Esophagus squamous epithelium (tissue), 5 donors: Measurements from ENCODE around the gene UBE2U. TPM values are rescaled to one million over a fixed set of nuclear protein-coding genes. Genes with fewer than 3 reads are reported as not detected.
"Not testable (repeated sequence)": the region's sequence is repeated elsewhere in the genome, so short reads cannot be mapped to it uniquely, and the experiment has no call there.

Experiments
- DNase-seq: peaks from one replicate; lab custom pipeline; 2025; lab: John Stamatoyannopoulos, UW
- H3K27ac ChIP-seq, 4 donors: fragments of 200-600 bp; sonication (generic); one replicate each; pipeline ENCODE4 v1.5.1; 2016 to 2019; ENCODE audit warnings: mild to moderate bottlenecking in 1 of 4
- H3K27me3 ChIP-seq, 4 donors: fragments of 200-600 bp; sonication (generic); 1 replicate in 3 of 4; 2 replicates in 1 of 4; pipeline versions ENCODE4 v1.5.1 to v1.6.0; 2017 to 2021; ENCODE audit warnings: antibody characterized with exemption in 1 of 4
- H3K36me3 ChIP-seq, 3 donors: fragments of 200-600 bp; sonication (generic); one replicate each; pipeline ENCODE4 v1.5.1; 2016 to 2019
- H3K4me1 ChIP-seq, 3 donors: fragments of 200-600 bp; sonication (generic); one replicate each; pipeline ENCODE4 v1.5.1; 2017 to 2019
- H3K4me3 ChIP-seq, 4 donors: fragments of 200-600 bp; sonication (generic); 1 replicate in 3 of 4; 2 replicates in 1 of 4; pipeline ENCODE4 v1.5.1; 2016 to 2019; ENCODE audit warnings: mild to moderate bottlenecking in 2 of 4, moderate library complexity in 1 of 4
- H3K9me3 ChIP-seq, 3 donors: fragments of 200-600 bp; sonication (generic); one replicate each; pipeline ENCODE4 v1.5.1; 2016 to 2019
- CTCF ChIP-seq, 6 experiments: fragments of 450-650 bp in 4 of 6; fragments of 200-600 bp in 2 of 6; sonication (generic) in 2 of 6; IDR thresholded peaks; one replicate each; pipeline ENCODE4 v1.5.1; 2016 to 2019; ENCODE audit warnings: antibody characterized with exemption in 6 of 6, mild to moderate bottlenecking in 4 of 6, moderate library complexity in 4 of 6
- POLR2A ChIP-seq, 4 donors: fragments of 450-650 bp; IDR thresholded peaks; one replicate each; pipeline ENCODE4 v1.6.1; 2017; ENCODE audit warnings: antibody characterized with exemption in 4 of 4, mild to moderate bottlenecking in 4 of 4, moderate library complexity in 3 of 4
- WGBS, 2 donors: methylation state at CpG; one replicate each; pipeline ENCODE4 v1.1.5; 2018; 5-methylcytosine and 5-hydroxymethylcytosine counted together
- intact Hi-C: fragments of 100-400 bp; cut with DNase I; formaldehyde crosslinking; loops from one replicate; pipeline ENCODE4 v1.15.0; 2022
- total RNA-seq, 4 donors: library from RNA; depleted of rRNA; stranded (reverse); fragments of >200 nt; gene quantifications; one replicate each; pipeline ENCODE4 v1.1.0, GENCODE V29; 2016
- donor health status: DM: yes; HTN: yes; CAD: no.

The UBE2U gene
- total RNA-seq, 4 donors from 2014 or later, result not detected

- H3K36me3 ChIP-seq, result no peaks in the 10 kb centered on the region
- no peak overlapping the region for H3K4me3 ChIP-seq
- H3K27ac ChIP-seq, result no peak overlapping the region
- H3K9me3 ChIP-seq, result no peaks in the 10 kb centered on the region
- no peak for DNase-seq
- peaks cover 0 to 5% (median 0%) of the 10 kb centered on the region in 4 donors for H3K27me3 ChIP-seq
- TF ChIP-seq CTCF (IDR thresholded peaks at IDR 0.05) (no peak), POLR2A (IDR thresholded peaks at IDR 0.05) (no peak)
- WGBS, 2 donors, result 67% methylated on average over 1 of the region's 3 CpGs; no CpG with 5 or more reads in 1 of the 2 donors
- no peaks in the 10 kb centered on the region for H3K4me1 ChIP-seq
- intact Hi-C loops, result no loop called here
Observed at GRCh38 chr1:64251971-64252370, 48.5 kb downstream of the UBE2U start.

GRCh38 chr1:64257233-64257632 lies 53.8 kb downstream of the UBE2U start:
- intact Hi-C loops, DNase-seq, H3K27me3 ChIP-seq, H3K27ac ChIP-seq, H3K36me3 ChIP-seq, H3K4me1 ChIP-seq, H3K9me3 ChIP-seq, H3K4me3 ChIP-seq: not testable (repeated sequence)
- WGBS, 2 donors, result 84 to 88% methylated on average over 2 of the region's 2 CpGs

GRCh38 chr1:64258444-64258843 lies 55.0 kb downstream of the UBE2U start:
- H3K27ac ChIP-seq, intact Hi-C loops, DNase-seq, H3K36me3 ChIP-seq, H3K9me3 ChIP-seq, H3K27me3 ChIP-seq, H3K4me3 ChIP-seq: not testable (repeated sequence)
- H3K4me1 ChIP-seq, result peaks cover 0 to 13% (median 0%) of the 10 kb centered on the region in 3 donors
- whole genome bisulfite sequencing, 2 donors, result 55 to 89% methylated on average over 2 of the region's 2 CpGs

GRCh38 chr1:64263335-64263734 lies 59.9 kb downstream of the UBE2U start:
- TF ChIP-seq CTCF (IDR thresholded peaks at IDR 0.05) (no peak), POLR2A (IDR thresholded peaks at IDR 0.05) (no peak)
- no peaks in the 10 kb centered on the region for H3K9me3 ChIP-seq
- no peak for DNase-seq
- intact Hi-C loops, result loop anchor here (10.0 kb wide), 1 partner anchor 561 kb away; no protein-coding TSS in a partner anchor
- H3K27ac ChIP-seq, result peak overlapping the region in 3 of 4 donors; percentile 8 to 51 (median 21)
- no peak overlapping the region for H3K4me3 ChIP-seq
- H3K27me3 ChIP-seq, result no peaks in the 10 kb centered on the region
- no peaks in the 10 kb centered on the region for H3K36me3 ChIP-seq
- WGBS, 2 donors, result 31 to 43% methylated on average over 3 of the region's 3 CpGs
- peaks cover 0 to 22% (median 0%) of the 10 kb centered on the region in 3 donors for H3K4me1 ChIP-seq

- peak overlapping the region in 3 of 4 donors; percentile 8 to 51 (median 21) for H3K27ac ChIP-seq
- peaks cover 0 to 24% (median under 1%) of the 10 kb centered on the region in 3 donors for H3K4me1 ChIP-seq
- DNase-seq, result no peak
- TF ChIP-seq CTCF (IDR thresholded peaks at IDR 0.05) (no peak), POLR2A (IDR thresholded peaks at IDR 0.05) (no peak)
- no peaks in the 10 kb centered on the region for H3K36me3 ChIP-seq
- 8 to 55% methylated on average over 2 of the region's 2 CpGs for WGBS, 2 donors
- intact Hi-C loops, result loop anchor here (10.0 kb wide), 1 partner anchor 561 kb away; no protein-coding TSS in a partner anchor
- H3K9me3 ChIP-seq, result no peaks in the 10 kb centered on the region
- H3K27me3 ChIP-seq, result no peaks in the 10 kb centered on the region
- H3K4me3 ChIP-seq, result no peak overlapping the region
Observed at GRCh38 chr1:64263856-64264255, 60.4 kb downstream of the UBE2U start.

GRCh38 chr1:64265141-64265540 lies 61.7 kb downstream of the UBE2U start:
- H3K36me3 ChIP-seq, result no peaks in the 10 kb centered on the region
- TF ChIP-seq POLR2A (IDR thresholded peaks at IDR 0.05) (no peak), CTCF (IDR thresholded peaks at IDR 0.05) (no peak)
- H3K27me3 ChIP-seq, result no peaks in the 10 kb centered on the region
- H3K4me3 ChIP-seq, result no peak overlapping the region
- H3K4me1 ChIP-seq, result peaks cover 0 to 32% (median 5%) of the 10 kb centered on the region in 3 donors
- no peak for DNase-seq
- H3K27ac ChIP-seq, result no peak overlapping the region
- 62 to 81% methylated on average over 2 of the region's 2 CpGs for WGBS, 2 donors
- intact Hi-C loops, result loop anchor here (10.0 kb wide), 1 partner anchor 560 kb away; no protein-coding TSS in a partner anchor
- no peaks in the 10 kb centered on the region for H3K9me3 ChIP-seq
